D721Med (cell line): ENCODE data around the gene LRRC8C.
"Not testable (repeated sequence)": the region's sequence is repeated elsewhere in the genome, so short reads cannot be mapped to it uniquely, and the experiment has no call there.

Experiments
- DNase-seq: peaks from one replicate; pipeline ENCODE4 v3.0.0; 2011; ENCODE audit warnings: low spot score; ENCODE audit not compliant: insufficient read length
- FAIRE-seq: peaks from 2 replicates; lab custom pipeline; 2011; peaks lifted over from hg19 to GRCh38; lab: Jason Lieb, UNC
- CTCF ChIP-seq: IDR thresholded peaks from 2 replicates; pipeline ENCODE4 v1.5.1; 2012; ENCODE audit warnings: mild to moderate bottlenecking, control low read depth; ENCODE audit not compliant: insufficient read depth; ENCODE audit errors: missing control alignments

Gene LRRC8C

GRCh38 chr1:89703469-89703868, 70.5 kb downstream of the LRRC8C start:
- DNase-seq (no peak), FAIRE-seq (no peak)
- no peak for TF ChIP-seq CTCF

- no peak for DNase-seq
- no peak for TF ChIP-seq CTCF
- FAIRE-seq: no peak
These were observed 71.1 kb downstream of the LRRC8C start for GRCh38 chr1:89704014-89704413.

GRCh38 chr1:89704885-89705284, 72.0 kb downstream of the LRRC8C start:
- not testable (repeated sequence) for FAIRE-seq, DNase-seq

- no peak for DNase-seq
- TF ChIP-seq CTCF: no peak
- FAIRE-seq: no peak
These were observed 73.2 kb downstream of the LRRC8C start for GRCh38 chr1:89705901-89706699.

- no peak for TF ChIP-seq CTCF
- no peak for DNase-seq
- FAIRE-seq: no peak
These were observed 73.7 kb downstream of the LRRC8C start for GRCh38 chr1:89706700-89707012.

GRCh38 chr1:89708751-89709375, 75.9 kb downstream of the LRRC8C start:
- TF ChIP-seq CTCF: no peak
- no peak for DNase-seq
- no peak for FAIRE-seq

GRCh38 chr1:89710498-89711139, 77.7 kb downstream of the LRRC8C start:
- FAIRE-seq: no peak
- no peak for DNase-seq
- no peak for TF ChIP-seq CTCF
